22Rv1 (cell line): ENCODE results near the gene CAMSAP1.

Source experiments
- H3K27ac ChIP-seq: fragments of 450-650 bp; 2 replicates; pipeline ENCODE4 v1.5.1; 2017
- CTCF ChIP-seq: fragments of 450-650 bp; IDR thresholded peaks from 2 replicates; pipeline ENCODE4 v1.5.1; 2017; ENCODE audit warnings: mild to moderate bottlenecking
- ZFX ChIP-seq: fragments of 450-650 bp; IDR thresholded peaks from 2 replicates; pipeline ENCODE4 v1.6.1; 2017; ENCODE audit warnings: antibody characterized with exemption, borderline replicate concordance

CAMSAP1 gene

GRCh38 chr9:135885100-135885853, 22.1 kb downstream of the CAMSAP1 start:
- no peak overlapping the region for H3K27ac ChIP-seq
- TF ChIP-seq CTCF (no peak), ZFX (no peak)

- TF ChIP-seq CTCF (no peak), ZFX (no peak)
- no peak overlapping the region for H3K27ac ChIP-seq
Measured at GRCh38 chr9:135884328-135885035, 22.9 kb downstream of the CAMSAP1 start.

- no peak for TF ChIP-seq CTCF
- H3K27ac ChIP-seq: no peak overlapping the region
Measured at GRCh38 chr9:135883410-135884089, 23.8 kb downstream of the CAMSAP1 start.

- TF ChIP-seq CTCF (no peak), ZFX (no peak)
- H3K27ac ChIP-seq: no peak overlapping the region
Measured at GRCh38 chr9:135882011-135882410, 25.3 kb downstream of the CAMSAP1 start.

- TF ChIP-seq ZFX: no peak
- no peak for TF ChIP-seq CTCF
- H3K27ac ChIP-seq: no peak overlapping the region
Measured at GRCh38 chr9:135880438-135880837, 26.9 kb downstream of the CAMSAP1 start.

- no peak for TF ChIP-seq CTCF
- no peak for TF ChIP-seq ZFX
Measured at GRCh38 chr9:135879619-135880018, 27.7 kb downstream of the CAMSAP1 start.

GRCh38 chr9:135879237-135879601, 28.1 kb downstream of the CAMSAP1 start:
- no peak for TF ChIP-seq ZFX
- TF ChIP-seq CTCF: no peak
- no peak overlapping the region for H3K27ac ChIP-seq

More at GRCh38 chr9:135879619-135880018, 27.7 kb downstream of the CAMSAP1 start:
- no peak overlapping the region for H3K27ac ChIP-seq
